Adrenal gland (tissue), 5 donors: Measurements from ENCODE around the gene HYKK.

Experiments used
- POLR2A ChIP-seq, 2 donors: fragments of 450-650 bp; IDR thresholded peaks; one replicate each; pipeline ENCODE4 v1.6.1; 2017; ENCODE audit warnings: antibody characterized with exemption in 2 of 2, mild to moderate bottlenecking in 2 of 2, moderate library complexity in 1 of 2
- TF ChIP-seq, protein P1 (sequence below), 6 experiments: fragments of 450-650 bp in 4 of 6; fragments of 200-600 bp in 2 of 6; sonication (generic) in 1 of 6; IDR thresholded peaks; 1 replicate in 5 of 6; 2 replicates in 1 of 6; pipeline versions ENCODE4 v1.5.1 to v1.8.0; 2016 to 2021; ENCODE audit warnings: antibody characterized with exemption in 6 of 6, mild to moderate bottlenecking in 2 of 6, moderate library complexity in 1 of 6
- donor health status: DM: no; HTN: no; CAD: no.

- TF ChIP-seq, protein P1, sequence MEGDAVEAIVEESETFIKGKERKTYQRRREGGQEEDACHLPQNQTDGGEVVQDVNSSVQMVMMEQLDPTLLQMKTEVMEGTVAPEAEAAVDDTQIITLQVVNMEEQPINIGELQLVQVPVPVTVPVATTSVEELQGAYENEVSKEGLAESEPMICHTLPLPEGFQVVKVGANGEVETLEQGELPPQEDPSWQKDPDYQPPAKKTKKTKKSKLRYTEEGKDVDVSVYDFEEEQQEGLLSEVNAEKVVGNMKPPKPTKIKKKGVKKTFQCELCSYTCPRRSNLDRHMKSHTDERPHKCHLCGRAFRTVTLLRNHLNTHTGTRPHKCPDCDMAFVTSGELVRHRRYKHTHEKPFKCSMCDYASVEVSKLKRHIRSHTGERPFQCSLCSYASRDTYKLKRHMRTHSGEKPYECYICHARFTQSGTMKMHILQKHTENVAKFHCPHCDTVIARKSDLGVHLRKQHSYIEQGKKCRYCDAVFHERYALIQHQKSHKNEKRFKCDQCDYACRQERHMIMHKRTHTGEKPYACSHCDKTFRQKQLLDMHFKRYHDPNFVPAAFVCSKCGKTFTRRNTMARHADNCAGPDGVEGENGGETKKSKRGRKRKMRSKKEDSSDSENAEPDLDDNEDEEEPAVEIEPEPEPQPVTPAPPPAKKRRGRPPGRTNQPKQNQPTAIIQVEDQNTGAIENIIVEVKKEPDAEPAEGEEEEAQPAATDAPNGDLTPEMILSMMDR (IDR thresholded peaks at IDR 0.05) = no peak
- TF ChIP-seq POLR2A (IDR thresholded peaks at IDR 0.05) = no peak
Measured at GRCh38 chr15:78469031-78469430, 38.3 kb upstream of the HYKK start.
